ENCODE results near the gene NBPF1.
"Not testable (repeated sequence)": the region's sequence is repeated elsewhere in the genome, so short reads cannot be mapped to it uniquely, and the experiment has no call there.

GRCh38 chr1:16621681-16622315, 8.4 kb upstream of the NBPF1 start:
- TF ChIP-seq CTCF (IDR thresholded peaks at IDR 0.05; ENCODE audit: low read length); EZH2 (IDR thresholded peaks at IDR 0.05; ENCODE audit: borderline replicate concordance, low read length): not testable (repeated sequence)

Data from OCI-LY1 (cell line).